Measurements from ENCODE around the gene DGCR8. TPM values are rescaled to one million over a fixed set of nuclear protein-coding genes. Genes with fewer than 3 reads are reported as not detected.

Gene DGCR8
- polyA plus RNA-seq, 1 experiment, result 21.3 TPM

GRCh38 chr22:20107951-20108756 lies 28.1 kb downstream of the DGCR8 start:
- Histone ChIP-seq H3K27me3 (ENCODE audit: control insufficient read depth, insufficient read depth, low read length) (no peaks in the 10 kb centered on the region), H3K36me3 (ENCODE audit: control insufficient read depth, insufficient read depth, low read length) (peaks cover 62% of the 10 kb centered on the region), H3K4me3 (ENCODE audit: low read depth, low read length) (no peak overlapping the region)
- TF ChIP-seq CTCF (IDR thresholded peaks at IDR 0.05; ENCODE audit: insufficient read depth, low read depth, low read length), result no peak
- ChIA-PET CTCF (interaction anchor here (1.6 kb wide), 1 partner anchor 11 kb away, joined by 4 read pairs; no protein-coding TSS in a partner anchor), POLR2A (no interaction called here)
- DNase-seq (ENCODE audit: low read depth), result no peak

- ChIA-PET POLR2A (no interaction called here), CTCF (no interaction called here)
- no peak for DNase-seq (ENCODE audit: low read depth)
- Histone ChIP-seq H3K4me3 (ENCODE audit: low read depth, low read length) (no peak overlapping the region), H3K36me3 (ENCODE audit: control insufficient read depth, insufficient read depth, low read length) (peaks cover 65% of the 10 kb centered on the region), H3K27me3 (ENCODE audit: control insufficient read depth, insufficient read depth, low read length) (no peaks in the 10 kb centered on the region)
- no peak for TF ChIP-seq CTCF (IDR thresholded peaks at IDR 0.05; ENCODE audit: insufficient read depth, low read depth, low read length)
These were observed 28.8 kb downstream of the DGCR8 start for GRCh38 chr22:20108757-20109230.

- Histone ChIP-seq H3K36me3 (ENCODE audit: control insufficient read depth, insufficient read depth, low read length) (peaks cover 66% of the 10 kb centered on the region), H3K27me3 (ENCODE audit: control insufficient read depth, insufficient read depth, low read length) (no peaks in the 10 kb centered on the region), H3K4me3 (ENCODE audit: low read depth, low read length) (no peak overlapping the region)
- TF ChIP-seq CTCF (IDR thresholded peaks at IDR 0.05; ENCODE audit: insufficient read depth, low read depth, low read length), result no peak
- no peak for DNase-seq (ENCODE audit: low read depth)
- CTCF ChIA-PET, result interaction anchor here (0.9 to 1.3 kb wide), 2 partner anchors 9 to 47 kb away, joined by 3 read pairs; no protein-coding TSS in a partner anchor
- POLR2A ChIA-PET, result no interaction called here
These were observed 29.6 kb downstream of the DGCR8 start for GRCh38 chr22:20109411-20110358.

- POLR2A ChIA-PET, result no interaction called here
- H3K27me3 ChIP-seq (ENCODE audit: control insufficient read depth, insufficient read depth, low read length), result no peaks in the 10 kb centered on the region
- TF ChIP-seq CTCF (IDR thresholded peaks at IDR 0.05; ENCODE audit: insufficient read depth, low read depth, low read length), result no peak
- DNase-seq (ENCODE audit: low read depth), result no peak
- CTCF ChIA-PET, result interaction anchor here (0.9 to 1.3 kb wide), 2 partner anchors 9 to 47 kb away, joined by 3 read pairs; no protein-coding TSS in a partner anchor
- no peak overlapping the region for H3K4me3 ChIP-seq (ENCODE audit: low read depth, low read length)
- peaks cover 67% of the 10 kb centered on the region for H3K36me3 ChIP-seq (ENCODE audit: control insufficient read depth, insufficient read depth, low read length)
These were observed 30.4 kb downstream of the DGCR8 start for GRCh38 chr22:20110359-20110985.

Measured in BJ (cell line).